Measurements from ENCODE around the gene MNT.
"Not testable (repeated sequence)": the region's sequence is repeated elsewhere in the genome, so short reads cannot be mapped to it uniquely, and the experiment has no call there.

The MNT gene

GRCh38 chr17:2442166-2442565 is 41.3 kb upstream of the MNT start:
- DNase-seq (ENCODE audit: low read depth), result no peak
- no peak for TF ChIP-seq MAX (IDR thresholded peaks at IDR 0.05; ENCODE audit: low read depth, low read length)
- TF ChIP-seq, protein P1, sequence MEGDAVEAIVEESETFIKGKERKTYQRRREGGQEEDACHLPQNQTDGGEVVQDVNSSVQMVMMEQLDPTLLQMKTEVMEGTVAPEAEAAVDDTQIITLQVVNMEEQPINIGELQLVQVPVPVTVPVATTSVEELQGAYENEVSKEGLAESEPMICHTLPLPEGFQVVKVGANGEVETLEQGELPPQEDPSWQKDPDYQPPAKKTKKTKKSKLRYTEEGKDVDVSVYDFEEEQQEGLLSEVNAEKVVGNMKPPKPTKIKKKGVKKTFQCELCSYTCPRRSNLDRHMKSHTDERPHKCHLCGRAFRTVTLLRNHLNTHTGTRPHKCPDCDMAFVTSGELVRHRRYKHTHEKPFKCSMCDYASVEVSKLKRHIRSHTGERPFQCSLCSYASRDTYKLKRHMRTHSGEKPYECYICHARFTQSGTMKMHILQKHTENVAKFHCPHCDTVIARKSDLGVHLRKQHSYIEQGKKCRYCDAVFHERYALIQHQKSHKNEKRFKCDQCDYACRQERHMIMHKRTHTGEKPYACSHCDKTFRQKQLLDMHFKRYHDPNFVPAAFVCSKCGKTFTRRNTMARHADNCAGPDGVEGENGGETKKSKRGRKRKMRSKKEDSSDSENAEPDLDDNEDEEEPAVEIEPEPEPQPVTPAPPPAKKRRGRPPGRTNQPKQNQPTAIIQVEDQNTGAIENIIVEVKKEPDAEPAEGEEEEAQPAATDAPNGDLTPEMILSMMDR (IDR thresholded peaks at IDR 0.05; ENCODE audit: low read depth, low read length), result no peak
- no peak overlapping the region for H3K4me3 ChIP-seq (ENCODE audit: low read depth, low read length)

- no peak for DNase-seq (ENCODE audit: low read depth)
- H3K4me3 ChIP-seq (ENCODE audit: low read depth, low read length), result no peak overlapping the region
- TF ChIP-seq POLR2A (IDR thresholded peaks at IDR 0.05; ENCODE audit: extremely low read depth, insufficient read length) (no peak), MAX (IDR thresholded peaks at IDR 0.05; ENCODE audit: low read depth, low read length) (no peak), MYC (IDR thresholded peaks at IDR 0.05; ENCODE audit: low read depth, low read length) (no peak)
- TF ChIP-seq, protein P1 (IDR thresholded peaks at IDR 0.05; ENCODE audit: low read depth, low read length), result no peak
Observed at GRCh38 chr17:2440930-2441329, 40.1 kb upstream of the MNT start.

DNA sequence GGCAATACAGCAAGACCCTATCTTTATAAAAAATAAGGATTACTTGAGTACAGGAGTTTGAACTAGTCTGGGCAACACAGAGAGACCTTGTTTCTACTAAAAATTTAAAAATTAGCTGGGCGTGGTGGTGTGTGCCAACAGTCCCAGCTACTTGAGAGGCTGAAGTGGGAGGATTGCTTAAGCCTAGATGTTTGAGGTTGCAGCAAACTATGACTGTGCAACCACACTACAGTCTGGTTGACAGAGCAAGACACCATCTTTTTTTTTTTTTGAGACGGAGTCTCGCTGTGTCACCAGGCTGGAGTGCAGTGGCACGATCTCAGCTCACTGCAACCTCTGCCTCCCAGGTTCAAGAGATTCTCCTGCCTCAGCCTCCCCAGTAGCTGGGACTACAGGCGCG is 39.1 kb upstream of the MNT start:
- DNase-seq (ENCODE audit: low read depth), result peak; percentile 64
- not testable (repeated sequence) for H3K4me3 ChIP-seq (ENCODE audit: low read depth, low read length)

- no peak overlapping the region for H3K4me3 ChIP-seq (ENCODE audit: low read depth, low read length)
- TF ChIP-seq MYC (IDR thresholded peaks at IDR 0.05; ENCODE audit: low read depth, low read length) (no peak), POLR2A (IDR thresholded peaks at IDR 0.05; ENCODE audit: extremely low read depth, insufficient read length) (no peak), MAX (IDR thresholded peaks at IDR 0.05; ENCODE audit: low read depth, low read length) (no peak)
- TF ChIP-seq, protein P1 (IDR thresholded peaks at IDR 0.05; ENCODE audit: low read depth, low read length), result no peak
- peak; percentile 18 for DNase-seq (ENCODE audit: low read depth)
Observed at GRCh38 chr17:2438823-2439222, 38.0 kb upstream of the MNT start.

DNA sequence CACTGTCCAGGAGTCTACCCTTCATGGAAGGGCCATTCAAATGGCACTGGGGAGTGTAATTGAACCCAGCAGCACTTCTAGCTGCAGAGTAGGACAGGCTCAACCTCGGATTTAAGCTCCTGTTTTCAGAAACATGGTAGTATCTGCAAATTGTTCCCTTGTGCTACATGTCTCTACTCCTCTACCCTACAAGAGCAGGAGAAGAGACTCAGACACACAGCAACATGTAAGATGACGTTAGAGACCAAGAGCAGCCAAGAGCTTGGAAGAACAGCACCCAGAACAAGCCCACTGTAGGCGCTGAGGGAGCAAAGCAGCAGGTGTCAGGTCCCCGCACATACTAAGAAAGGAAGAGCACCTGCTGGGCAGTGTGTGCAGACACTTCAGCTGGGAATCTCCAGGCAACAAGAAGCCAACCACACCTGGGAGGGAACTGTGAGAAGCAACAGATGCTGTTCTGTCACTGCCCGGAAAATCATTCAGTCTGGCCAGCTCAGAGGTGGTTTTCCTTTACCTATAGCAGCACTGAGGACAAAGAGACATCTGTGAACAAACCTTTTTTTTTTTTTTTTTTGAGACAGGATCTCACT is 35.6 kb upstream of the MNT start:
- DNase-seq (ENCODE audit: low read depth), result no peak
- no peak for TF ChIP-seq MYC (IDR thresholded peaks at IDR 0.05; ENCODE audit: low read depth, low read length)
- TF ChIP-seq, protein P1 (IDR thresholded peaks at IDR 0.05; ENCODE audit: low read depth, low read length), result no peak
- no peak for TF ChIP-seq MAX (IDR thresholded peaks at IDR 0.05; ENCODE audit: low read depth, low read length)
- TF ChIP-seq POLR2A (IDR thresholded peaks at IDR 0.05; ENCODE audit: extremely low read depth, insufficient read length), result no peak
- no peak overlapping the region for H3K4me3 ChIP-seq (ENCODE audit: low read depth, low read length)

DNA sequence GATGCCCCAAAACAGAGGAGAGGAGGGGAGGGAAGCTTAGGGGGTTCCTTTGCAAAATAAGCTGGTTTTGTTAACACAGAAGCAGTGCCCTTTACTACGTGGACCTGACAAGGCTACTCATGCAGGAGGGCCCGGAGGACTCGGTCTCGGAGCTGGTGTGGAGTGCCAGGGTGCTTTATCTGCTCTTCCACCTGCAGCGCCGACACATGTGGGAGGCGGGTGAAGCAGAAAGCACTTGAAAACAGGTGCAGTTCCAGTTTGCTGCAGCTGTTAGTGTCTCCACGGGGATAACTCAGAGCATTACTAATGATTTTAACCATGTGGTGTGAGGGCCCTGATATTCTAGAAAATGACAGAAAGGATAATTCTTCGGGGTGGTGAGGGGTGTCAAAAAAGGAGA is 35.0 kb upstream of the MNT start:
- no peak overlapping the region for H3K4me3 ChIP-seq (ENCODE audit: low read depth, low read length)
- no peak for DNase-seq (ENCODE audit: low read depth)
- no peak for TF ChIP-seq POLR2A (IDR thresholded peaks at IDR 0.05; ENCODE audit: extremely low read depth, insufficient read length)
- TF ChIP-seq, protein P1 (IDR thresholded peaks at IDR 0.05; ENCODE audit: low read depth, low read length), result no peak

All from NB4 (cell line).